ENCODE measurements around the gene SIAH2.

DNA sequence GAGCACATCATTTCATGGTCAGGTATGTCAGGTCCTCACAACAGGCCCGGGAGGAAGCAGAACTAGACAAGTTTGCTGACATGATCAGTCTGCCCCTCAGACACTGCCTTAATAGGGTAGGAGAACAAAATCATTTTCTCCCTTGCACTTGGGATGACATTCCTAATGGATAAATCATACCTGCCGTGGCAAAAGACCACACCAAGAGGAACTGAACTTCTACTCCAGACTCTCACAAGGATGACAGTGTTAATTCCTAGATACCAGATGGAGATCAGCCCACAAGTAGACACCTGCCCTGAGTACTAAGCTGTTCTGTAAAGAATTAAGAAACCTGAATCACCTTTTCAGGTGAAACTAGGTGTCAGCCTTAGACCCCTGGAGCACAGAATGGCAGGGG is 19.5 kb downstream of the SIAH2 start:
- TF ChIP-seq POLR2A (IDR thresholded peaks at IDR 0.05; ENCODE audit: low read length): no peak
- TF ChIP-seq GATA1 (IDR thresholded peaks at IDR 0.05; ENCODE audit: low read depth, low read length): no peak
